ENCODE results near the gene HERC5.

DNA sequence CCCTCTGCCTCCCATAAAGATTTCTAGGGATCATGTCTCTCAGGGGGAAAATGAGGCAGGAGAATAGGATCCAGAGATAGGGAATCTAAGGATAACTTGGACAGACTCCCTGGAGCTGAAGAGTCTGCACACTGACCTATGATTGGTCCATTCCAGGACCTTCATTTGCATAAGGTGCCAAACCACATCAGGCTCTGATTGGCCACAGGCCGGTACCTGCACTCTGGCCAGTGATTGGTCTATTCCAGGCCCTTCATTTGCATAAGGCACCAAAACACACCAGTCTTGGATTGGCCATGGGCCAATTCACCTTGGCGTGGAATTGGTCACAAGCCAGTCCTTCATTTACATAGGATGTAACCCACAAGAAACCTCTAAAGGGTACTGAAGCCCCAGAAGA, 4.0 kb upstream of the HERC5 start:
- TF ChIP-seq, protein P1, sequence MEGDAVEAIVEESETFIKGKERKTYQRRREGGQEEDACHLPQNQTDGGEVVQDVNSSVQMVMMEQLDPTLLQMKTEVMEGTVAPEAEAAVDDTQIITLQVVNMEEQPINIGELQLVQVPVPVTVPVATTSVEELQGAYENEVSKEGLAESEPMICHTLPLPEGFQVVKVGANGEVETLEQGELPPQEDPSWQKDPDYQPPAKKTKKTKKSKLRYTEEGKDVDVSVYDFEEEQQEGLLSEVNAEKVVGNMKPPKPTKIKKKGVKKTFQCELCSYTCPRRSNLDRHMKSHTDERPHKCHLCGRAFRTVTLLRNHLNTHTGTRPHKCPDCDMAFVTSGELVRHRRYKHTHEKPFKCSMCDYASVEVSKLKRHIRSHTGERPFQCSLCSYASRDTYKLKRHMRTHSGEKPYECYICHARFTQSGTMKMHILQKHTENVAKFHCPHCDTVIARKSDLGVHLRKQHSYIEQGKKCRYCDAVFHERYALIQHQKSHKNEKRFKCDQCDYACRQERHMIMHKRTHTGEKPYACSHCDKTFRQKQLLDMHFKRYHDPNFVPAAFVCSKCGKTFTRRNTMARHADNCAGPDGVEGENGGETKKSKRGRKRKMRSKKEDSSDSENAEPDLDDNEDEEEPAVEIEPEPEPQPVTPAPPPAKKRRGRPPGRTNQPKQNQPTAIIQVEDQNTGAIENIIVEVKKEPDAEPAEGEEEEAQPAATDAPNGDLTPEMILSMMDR (IDR thresholded peaks at IDR 0.05), result no peak
- TF ChIP-seq POLR2A (IDR thresholded peaks at IDR 0.05), result no peak
